Endodermal cell (in vitro differentiated cells): ENCODE data around the gene INPP4B. TPM values are rescaled to one million over a fixed set of nuclear protein-coding genes. Genes with fewer than 3 reads are reported as not detected.

Experiments
- DNase-seq: peaks from one replicate; pipeline ENCODE4 v3.0.0-alpha.2; 2017
- H3K27ac ChIP-seq: 2 replicates; pipeline ENCODE4 v1.5.1; 2013; ENCODE audit warnings: mild to moderate bottlenecking, low read depth, low read length, moderate library complexity
- H3K27me3 ChIP-seq: 2 replicates; pipeline ENCODE4 v1.6.1; 2013; ENCODE audit warnings: mild to moderate bottlenecking, low read length, moderate library complexity; ENCODE audit not compliant: insufficient read depth, control insufficient read depth, poor library complexity, severe bottlenecking
- H3K36me3 ChIP-seq: 2 replicates; pipeline ENCODE4 v1.7.0; 2013; ENCODE audit warnings: mild to moderate bottlenecking, low read length, moderate library complexity; ENCODE audit not compliant: control insufficient read depth, insufficient read depth
- H3K4me1 ChIP-seq: one replicate; pipeline ENCODE4 v1.7.0; 2013; ENCODE audit warnings: low read length; ENCODE audit not compliant: control insufficient read depth, insufficient read depth
- H3K4me3 ChIP-seq: 2 replicates; pipeline ENCODE4 v1.5.1; 2013; ENCODE audit warnings: mild to moderate bottlenecking, low read length, moderate library complexity
- H3K9ac ChIP-seq: 2 replicates; pipeline ENCODE4 v1.6.1; 2013; ENCODE audit warnings: mild to moderate bottlenecking, low read length, moderate library complexity; ENCODE audit not compliant: poor library complexity, severe bottlenecking; ENCODE audit errors: extremely low read depth
- H3K9me3 ChIP-seq: 2 replicates; pipeline ENCODE4 v1.6.1; 2013; ENCODE audit warnings: mild to moderate bottlenecking, low read length, moderate library complexity; ENCODE audit not compliant: control insufficient read depth
- H3K27ac Mint-ChIP-seq: 2 replicates; pipeline ENCODE4 v1.8.0; 2020; ENCODE audit warnings: mixed read lengths
- H3K27me3 Mint-ChIP-seq: 2 replicates; pipeline ENCODE4 v1.8.0; 2021; ENCODE audit warnings: mild to moderate bottlenecking, mixed read lengths; ENCODE audit not compliant: insufficient read depth
- H3K36me3 Mint-ChIP-seq: 2 replicates; pipeline ENCODE4 v1.8.0; 2020; ENCODE audit warnings: low read depth, mixed read lengths
- H3K4me1 Mint-ChIP-seq: 2 replicates; pipeline ENCODE4 v1.8.0; 2020; ENCODE audit warnings: mixed read lengths
- H3K4me3 Mint-ChIP-seq: 2 replicates; pipeline ENCODE4 v1.8.0; 2020; ENCODE audit warnings: mild to moderate bottlenecking, moderate library complexity, mixed read lengths
- H3K9me3 Mint-ChIP-seq: 2 replicates; pipeline ENCODE4 v1.8.0; 2020; ENCODE audit warnings: mild to moderate bottlenecking, mixed read lengths
- CTCF ChIP-seq: fragments of 200-600 bp; sonication (generic); conservative IDR thresholded peaks from 2 replicates; pipeline ENCODE4 v1.5.0; 2021; ENCODE audit warnings: antibody characterized with exemption, mild to moderate bottlenecking
- WGBS, 2 experiments: methylation state at CpG; one replicate each; pipeline versions ENCODE4 v1.1.5 to v1.1.7; 2013; ENCODE audit warnings: missing lambda C conversion rate in 2 of 2, mixed read lengths in 1 of 2; ENCODE audit not compliant: insufficient coverage in 1 of 2, insufficient read length in 1 of 2; 5-methylcytosine and 5-hydroxymethylcytosine counted together
- total RNA-seq, 2 donors: library from RNA; stranded (reverse); fragmentation: NEBNext Ultra II Directional in 1 of 2; extraction: Animal tissue kit (Norgen Biotek cat#: 25700) in 1 of 2; gene quantifications; 2 replicates in 1 of 2; 3 replicates in 1 of 2; pipeline ENCODE4 v1.2.1, GENCODE V29; 2021

INPP4B gene
- total RNA-seq, 2 donors from 2014 or later = 0.64 to 0.66 TPM

DNA sequence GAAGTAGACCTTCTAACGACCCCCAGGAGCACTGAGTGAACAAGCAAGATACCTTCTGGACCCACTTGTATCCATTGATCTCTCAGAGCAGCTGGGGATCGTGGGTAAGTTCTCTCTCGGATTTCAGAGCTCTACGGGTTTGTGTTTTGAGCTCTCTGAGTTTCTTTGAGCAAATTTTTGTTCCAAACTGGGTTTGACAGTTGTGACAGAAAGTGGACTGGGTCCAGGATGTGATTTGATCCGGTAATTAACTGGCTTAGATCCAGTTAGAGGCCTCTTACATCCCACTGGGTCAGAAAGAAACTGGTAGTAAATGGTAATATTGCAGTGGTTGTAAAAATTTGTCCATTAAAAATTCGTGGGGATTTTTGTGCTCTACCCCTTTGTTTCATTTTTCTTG is 459.2 kb downstream of the INPP4B start:
- H3K9me3 ChIP-seq = no peaks in the 10 kb centered on the region
- H3K36me3 ChIP-seq = no peaks in the 10 kb centered on the region
- H3K9me3 Mint-ChIP-seq = no peaks in the 10 kb centered on the region
- no peaks in the 10 kb centered on the region for H3K27me3 ChIP-seq
- DNase-seq = no peak
- no peak overlapping the region for H3K27ac ChIP-seq
- no peaks in the 10 kb centered on the region for H3K36me3 Mint-ChIP-seq
- H3K27ac Mint-ChIP-seq = no peak overlapping the region
- no peak overlapping the region for H3K4me3 ChIP-seq
- H3K4me1 ChIP-seq = no peaks in the 10 kb centered on the region
- no peaks in the 10 kb centered on the region for H3K4me1 Mint-ChIP-seq
- 80 to 87% methylated on average over 2 to 6 of the region's 6 CpGs for WGBS, 2 experiments
- no peak overlapping the region for H3K4me3 Mint-ChIP-seq
- no peak for TF ChIP-seq CTCF
- H3K9ac ChIP-seq = no peak overlapping the region
- no peaks in the 10 kb centered on the region for H3K27me3 Mint-ChIP-seq

GRCh38 chr4:142386449-142386848 is 459.7 kb downstream of the INPP4B start:
- H3K36me3 Mint-ChIP-seq = no peaks in the 10 kb centered on the region
- Histone ChIP-seq H3K4me3 (no peak overlapping the region), H3K4me1 (no peaks in the 10 kb centered on the region), H3K27ac (no peak overlapping the region), H3K9me3 (no peaks in the 10 kb centered on the region), H3K9ac (no peak overlapping the region), H3K27me3 (no peaks in the 10 kb centered on the region), H3K36me3 (no peaks in the 10 kb centered on the region)
- H3K4me3 Mint-ChIP-seq = no peak overlapping the region
- TF ChIP-seq CTCF = no peak
- no peak for DNase-seq
- H3K9me3 Mint-ChIP-seq = no peaks in the 10 kb centered on the region
- WGBS, 2 experiments = 96 to 100% methylated on average over 2 to 8 of the region's 8 CpGs
- H3K27ac Mint-ChIP-seq = no peak overlapping the region
- H3K27me3 Mint-ChIP-seq = no peaks in the 10 kb centered on the region
- H3K4me1 Mint-ChIP-seq = no peaks in the 10 kb centered on the region

- DNase-seq = no peak
- no peaks in the 10 kb centered on the region for H3K9me3 Mint-ChIP-seq
- Histone ChIP-seq H3K27ac (no peak overlapping the region), H3K4me3 (no peak overlapping the region), H3K27me3 (no peaks in the 10 kb centered on the region), H3K36me3 (no peaks in the 10 kb centered on the region), H3K9ac (no peak overlapping the region), H3K4me1 (peaks cover 6% of the 10 kb centered on the region), H3K9me3 (no peaks in the 10 kb centered on the region)
- TF ChIP-seq CTCF = no peak
- 95 to 96% methylated on average over 3 to 4 of the region's 4 CpGs for WGBS, 2 experiments
- H3K27ac Mint-ChIP-seq = no peak overlapping the region
- H3K27me3 Mint-ChIP-seq = no peaks in the 10 kb centered on the region
- H3K4me1 Mint-ChIP-seq = peaks cover 8% of the 10 kb centered on the region
- H3K36me3 Mint-ChIP-seq = no peaks in the 10 kb centered on the region
- no peak overlapping the region for H3K4me3 Mint-ChIP-seq
Measured at GRCh38 chr4:142383800-142384470, 462.2 kb downstream of the INPP4B start.
